GM21737 (cell line): ENCODE data around the gene CSE1L.
"Not testable (repeated sequence)": the region's sequence is repeated elsewhere in the genome, so short reads cannot be mapped to it uniquely, and the experiment has no call there.

Experiments
- ATAC-seq: cut with Tn5 transposase; IDR thresholded peaks from one replicate; pipeline ENCODE4 v1.9.1; 2021; ENCODE audit warnings: mild to moderate bottlenecking, moderate library complexity; ENCODE audit not compliant: unreplicated experiment

The CSE1L gene

GRCh38 chr20:49054056-49054643, 8.0 kb downstream of the CSE1L start:
- ATAC-seq: no peak

- no peak for ATAC-seq
Observed at GRCh38 chr20:49063279-49063678, 17.2 kb downstream of the CSE1L start.

GRCh38 chr20:49074521-49074920, 28.4 kb downstream of the CSE1L start:
- ATAC-seq: no peak

- ATAC-seq: no peak
Observed at GRCh38 chr20:49078310-49078709, 32.2 kb downstream of the CSE1L start.

GRCh38 chr20:49082295-49082694, 36.2 kb downstream of the CSE1L start:
- ATAC-seq: not testable (repeated sequence)

GRCh38 chr20:49091104-49091503, 45.0 kb downstream of the CSE1L start:
- ATAC-seq: no peak

GRCh38 chr20:49091762-49092161, 45.6 kb downstream of the CSE1L start:
- ATAC-seq: no peak

GRCh38 chr20:49096203-49096730, 50.2 kb downstream of the CSE1L start:
- ATAC-seq: no peak

- ATAC-seq: no peak
Observed at GRCh38 chr20:49097159-49097558, 51.0 kb downstream of the CSE1L start.

- no peak for ATAC-seq
Observed at GRCh38 chr20:49098136-49098535, 52.0 kb downstream of the CSE1L start.

GRCh38 chr20:49099011-49099410, 52.9 kb downstream of the CSE1L start:
- no peak for ATAC-seq

GRCh38 chr20:49100292-49100691, 54.2 kb downstream of the CSE1L start:
- not testable (repeated sequence) for ATAC-seq

GRCh38 chr20:49100972-49101371, 54.9 kb downstream of the CSE1L start:
- ATAC-seq: no peak

GRCh38 chr20:49103019-49103418, 56.9 kb downstream of the CSE1L start:
- no peak for ATAC-seq

GRCh38 chr20:49103647-49104364, 57.7 kb downstream of the CSE1L start:
- ATAC-seq: no peak

- no peak for ATAC-seq
Observed at GRCh38 chr20:49104365-49104648, 58.2 kb downstream of the CSE1L start.

- ATAC-seq: not testable (repeated sequence)
Observed at GRCh38 chr20:49104979-49105547, 59.0 kb downstream of the CSE1L start.

- no peak for ATAC-seq
Observed at GRCh38 chr20:49106328-49106727, 60.2 kb downstream of the CSE1L start.

- no peak for ATAC-seq
Observed at GRCh38 chr20:49110767-49111694, 64.9 kb downstream of the CSE1L start.

GRCh38 chr20:49112596-49113274, 66.6 kb downstream of the CSE1L start:
- ATAC-seq: no peak

GRCh38 chr20:49115564-49115963, 69.5 kb downstream of the CSE1L start:
- no peak for ATAC-seq
